GM12872 (cell line): ENCODE data around the gene MYO18B.

Experiments used
- CTCF ChIP-seq: IDR thresholded peaks from 3 replicates; pipeline ENCODE4 v1.5.1; 2011; ENCODE audit warnings: low read depth, mild to moderate bottlenecking, low read length, moderate library complexity; ENCODE audit not compliant: insufficient read depth

Gene MYO18B

GRCh38 chr22:25774575-25775026, 32.6 kb downstream of the MYO18B start:
- TF ChIP-seq CTCF, result peak; percentile 55

GRCh38 chr22:25775531-25775930, 33.5 kb downstream of the MYO18B start:
- TF ChIP-seq CTCF, result no peak

- no peak for TF ChIP-seq CTCF
Measured at GRCh38 chr22:25777411-25777810, 35.4 kb downstream of the MYO18B start.

- TF ChIP-seq CTCF, result peak; percentile 33; the same call in 2 of the 3 replicates
Measured at GRCh38 chr22:25777870-25778269, 35.9 kb downstream of the MYO18B start.

GRCh38 chr22:25779426-25779825, 37.4 kb downstream of the MYO18B start:
- TF ChIP-seq CTCF, result no peak

GRCh38 chr22:25779890-25780289, 37.9 kb downstream of the MYO18B start:
- TF ChIP-seq CTCF, result no peak

- no peak for TF ChIP-seq CTCF
Measured at GRCh38 chr22:25780673-25781072, 38.7 kb downstream of the MYO18B start.

GRCh38 chr22:25781801-25782200, 39.8 kb downstream of the MYO18B start:
- no peak for TF ChIP-seq CTCF
